Anterior cingulate cortex (tissue), 58 donors: Measurements from ENCODE around the gene KCNQ1.

Source experiments
- DNase-seq, 58 donors: peaks; one replicate each; lab custom pipeline; 2025; lab: John Stamatoyannopoulos, UW

KCNQ1 gene

GRCh38 chr11:2814751-2815150, 369.9 kb downstream of the KCNQ1 start:
- DNase-seq: no peak

- DNase-seq: no peak
Observed at GRCh38 chr11:2815762-2816496, 371.1 kb downstream of the KCNQ1 start.

GRCh38 chr11:2816523-2816922, 371.7 kb downstream of the KCNQ1 start:
- DNase-seq: no peak

GRCh38 chr11:2816941-2817421, 372.2 kb downstream of the KCNQ1 start:
- DNase-seq: no peak

GRCh38 chr11:2817431-2817830, 372.6 kb downstream of the KCNQ1 start:
- DNase-seq: no peak

GRCh38 chr11:2818021-2818420, 373.2 kb downstream of the KCNQ1 start:
- no peak for DNase-seq

GRCh38 chr11:2818503-2818902, 373.7 kb downstream of the KCNQ1 start:
- DNase-seq: no peak

GRCh38 chr11:2819316-2819715, 374.5 kb downstream of the KCNQ1 start:
- no peak for DNase-seq

GRCh38 chr11:2820976-2821375, 376.2 kb downstream of the KCNQ1 start:
- no peak for DNase-seq

GRCh38 chr11:2821891-2822290, 377.1 kb downstream of the KCNQ1 start:
- DNase-seq: no peak

GRCh38 chr11:2824851-2825250, 380.0 kb downstream of the KCNQ1 start:
- DNase-seq: no peak

GRCh38 chr11:2825261-2825888, 380.6 kb downstream of the KCNQ1 start:
- no peak for DNase-seq

- DNase-seq: peak in 9 of 58 donors; percentile 9 to 68 (median 34)
Observed at GRCh38 chr11:2825889-2826678, 381.3 kb downstream of the KCNQ1 start.

- peak in 3 of 58 donors; percentile 12 to 68 (median 26) for DNase-seq
Observed at GRCh38 chr11:2826679-2827056, 381.9 kb downstream of the KCNQ1 start.

- no peak for DNase-seq
Observed at GRCh38 chr11:2827256-2827655, 382.4 kb downstream of the KCNQ1 start.

- no peak for DNase-seq
Observed at GRCh38 chr11:2827792-2828191, 383.0 kb downstream of the KCNQ1 start.

GRCh38 chr11:2828585-2829330, 383.9 kb downstream of the KCNQ1 start:
- no peak for DNase-seq

GRCh38 chr11:2830030-2830812, 385.4 kb downstream of the KCNQ1 start:
- no peak for DNase-seq

- DNase-seq: no peak
Observed at GRCh38 chr11:2830886-2831285, 386.1 kb downstream of the KCNQ1 start.
